ENCODE results near the gene RARG. TPM values are rescaled to one million over a fixed set of nuclear protein-coding genes. Genes with fewer than 3 reads are reported as not detected.

Gene RARG
- 21.3 to 25.1 TPM (median 24.2 TPM) in 5 replicates for total RNA-seq (2022; extraction: Qiagen RNA extraction)

DNA sequence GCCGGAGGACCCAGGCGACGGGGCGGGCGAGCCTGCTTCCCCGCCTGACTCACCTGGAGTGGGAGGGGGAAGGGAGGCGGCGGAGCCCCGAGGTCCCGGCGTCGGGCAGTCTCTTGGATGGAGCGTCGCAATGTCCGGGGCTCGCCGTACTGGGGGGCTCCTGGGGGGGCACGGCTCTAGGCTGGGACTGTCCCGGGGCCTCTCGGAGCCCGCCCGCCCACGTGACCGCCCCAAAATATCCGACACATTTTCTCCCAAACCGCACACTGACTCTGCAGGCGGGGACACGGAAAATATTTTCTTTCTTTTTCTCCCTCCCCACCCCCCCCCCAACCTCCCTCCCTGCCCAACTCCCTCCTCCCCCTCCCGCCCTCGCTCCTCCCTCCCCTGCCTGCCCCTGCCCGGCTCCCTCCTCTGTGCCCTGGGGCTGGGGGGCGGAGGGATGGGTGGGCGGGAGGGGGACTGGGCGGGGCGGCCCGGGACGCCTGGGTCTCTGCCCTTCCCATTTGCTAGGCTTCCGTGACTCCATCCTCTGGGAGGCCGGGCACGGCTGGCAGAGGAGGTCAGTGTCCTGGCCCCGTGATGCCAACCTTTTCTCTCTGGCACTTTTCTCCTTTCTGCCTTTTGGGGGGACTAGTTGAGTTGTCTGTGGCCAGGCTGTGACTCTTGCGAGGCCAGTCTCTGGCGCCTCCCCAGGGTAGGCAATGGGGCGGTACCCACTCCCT, at the start of gene RARG:
RARG (minus strand) TSS at position 289 of the 725 bp plus-strand sequence. CDS start 4,664 bp downstream, outside the sequence.

DNA sequence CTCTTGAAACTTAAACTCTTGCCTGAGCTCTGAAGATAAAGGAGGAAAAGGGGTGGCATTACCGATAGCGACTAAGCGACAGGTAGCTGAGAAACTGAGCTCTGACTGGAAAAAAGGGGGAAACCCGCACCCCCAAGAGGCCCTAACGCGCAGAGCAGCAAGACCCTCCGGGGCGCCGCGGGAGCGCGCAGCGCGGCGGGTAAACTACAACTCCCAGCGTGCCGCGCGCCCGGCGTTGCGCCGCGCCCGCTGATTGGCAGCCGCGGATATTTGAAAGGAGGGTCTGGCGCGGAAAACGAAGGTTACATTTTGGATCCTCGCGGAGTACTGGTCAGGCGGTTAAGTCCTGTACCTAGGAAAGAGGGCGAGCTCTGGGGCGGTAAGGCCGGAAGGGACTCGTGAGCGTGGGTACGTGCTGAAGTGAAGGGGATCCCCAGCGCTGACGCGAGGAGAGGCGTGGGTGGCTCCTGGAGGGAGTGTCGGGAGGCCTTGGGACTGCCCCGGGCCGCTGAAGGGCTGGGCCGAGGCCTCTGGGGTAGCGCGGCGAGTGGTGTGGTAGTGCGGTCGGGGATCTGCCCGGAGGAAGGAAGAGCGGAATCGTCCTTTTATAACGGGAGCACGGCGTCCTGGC, 36.1 kb upstream of the RARG start, which contains the start of gene ESPL1:
ESPL1 (plus strand) TSS at position 301 of the 631 bp plus-strand sequence. CDS start 468 bp downstream, outside the sequence.

DNA sequence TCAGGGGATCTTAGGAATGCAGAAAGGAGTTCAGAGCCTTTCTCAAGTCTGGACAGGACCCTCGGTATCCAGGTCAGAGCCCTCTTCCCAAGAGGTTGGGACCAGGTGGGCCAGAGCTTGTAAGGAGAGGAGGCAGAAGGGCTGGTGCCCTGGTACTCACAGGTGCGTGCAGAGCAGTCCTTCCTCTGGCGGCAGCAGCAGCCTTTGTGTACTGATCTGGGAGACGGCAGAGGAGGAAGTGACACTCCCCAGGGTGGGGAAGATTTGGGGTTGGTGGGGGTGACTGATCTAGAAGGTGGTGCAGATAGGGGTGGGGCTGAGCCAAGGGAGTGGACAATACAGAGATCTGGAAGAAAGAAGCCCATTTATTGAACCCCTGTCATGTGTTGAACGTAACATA, 25.0 kb downstream of the RARG start, which contains the start of gene ITGB7:
ITGB7 (minus strand) TSS at position 210 of the 400 bp plus-strand sequence. CDS start 6,808 bp downstream, outside the sequence.

DNA sequence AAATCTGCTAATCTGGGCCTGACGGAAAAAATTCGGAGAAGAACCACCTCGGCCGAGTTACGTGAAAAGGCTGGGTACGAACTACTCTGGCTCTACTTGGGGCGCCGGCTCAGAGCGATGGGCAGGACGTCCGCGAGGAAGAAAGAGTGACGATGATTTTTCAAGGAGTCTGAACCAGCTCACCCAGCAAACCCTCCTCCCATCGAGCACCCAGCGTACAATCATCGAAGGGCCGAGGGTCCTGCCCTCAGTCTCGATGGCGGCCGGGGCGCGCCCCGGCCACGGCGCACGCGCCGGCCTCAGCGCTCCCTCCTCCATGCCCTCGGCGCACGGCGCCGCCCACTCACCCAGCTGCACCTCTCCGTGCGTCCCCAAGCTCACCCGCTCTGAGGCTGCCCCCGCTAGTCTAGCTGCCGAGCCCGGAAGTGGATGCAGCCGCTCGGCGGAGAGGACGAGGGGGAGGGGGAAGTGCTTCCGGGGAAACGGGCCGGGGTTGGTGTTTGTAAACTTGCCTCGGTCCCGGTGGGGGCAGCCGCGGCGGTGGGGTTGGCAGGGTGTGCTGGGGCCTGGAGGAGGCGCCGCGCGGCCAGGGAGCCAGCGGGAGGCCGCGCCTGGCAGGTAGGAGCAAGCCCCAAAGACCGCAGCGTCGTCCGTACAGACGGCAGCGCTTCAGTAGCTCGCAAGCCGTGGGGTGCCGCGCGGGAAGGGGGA, 51.6 kb downstream of the RARG start, which contains the start of the genes CSAD and ZNF740:
CSAD (minus strand) TSS at position 706 of the 711 bp plus-strand sequence. CDS start 7,455 bp downstream, outside the sequence.
ZNF740 (plus strand) TSS at position 503 of the 711 bp plus-strand sequence. CDS start 1,262 bp downstream, outside the sequence.

Other genes with a start within 250 kb of the RARG start
- 222 to 466 TPM (median 261 TPM) in 5 replicates for gene EIF4B, start 225.8 kb downstream of the RARG start, total RNA-seq (2022; extraction: Qiagen RNA extraction)
- 45.0 to 60.3 TPM (median 57.6 TPM) in 5 replicates for gene TNS2, start 182.1 kb downstream of the RARG start, total RNA-seq (2022; extraction: Qiagen RNA extraction)
- gene SPRYD3, start 152.8 kb downstream of the RARG start, total RNA-seq (2022; extraction: Qiagen RNA extraction), result 35.8 to 38.8 TPM (median 36.8 TPM) in 5 replicates
- 148 to 249 TPM (median 240 TPM) in 5 replicates for gene IGFBP6, start 134.5 kb downstream of the RARG start, total RNA-seq (2022; extraction: Qiagen RNA extraction)
- gene SOAT2, start 128.7 kb downstream of the RARG start, total RNA-seq (2022; extraction: Qiagen RNA extraction), result 0.10 to 0.37 TPM (median 0.26 TPM) in 5 replicates
- gene ZNF740, start 51.5 kb downstream of the RARG start, total RNA-seq (2022; extraction: Qiagen RNA extraction), result 14.4 to 17.3 TPM (median 16.5 TPM) in 5 replicates
- gene CSAD, start 51.3 kb downstream of the RARG start, total RNA-seq (2022; extraction: Qiagen RNA extraction), result 5.8 to 7.2 TPM (median 6.5 TPM) in 5 replicates
- 0.22 to 0.63 TPM (median 0.54 TPM) in 5 replicates for gene ITGB7, start 25.0 kb downstream of the RARG start, total RNA-seq (2022; extraction: Qiagen RNA extraction)
- 17.1 to 22.0 TPM (median 18.8 TPM) in 5 replicates for gene ESPL1, start 36.1 kb upstream of the RARG start, total RNA-seq (2022; extraction: Qiagen RNA extraction)
- 476 to 525 TPM (median 487 TPM) in 5 replicates for gene PFDN5, start 63.3 kb upstream of the RARG start, total RNA-seq (2022; extraction: Qiagen RNA extraction)
- 67.3 to 96.7 TPM (median 92.1 TPM) in 5 replicates for gene MYG1, start 67.5 kb upstream of the RARG start, total RNA-seq (2022; extraction: Qiagen RNA extraction)
- 74.0 to 81.7 TPM (median 77.0 TPM) in 5 replicates for gene AAAS, start 89.4 kb upstream of the RARG start, total RNA-seq (2022; extraction: Qiagen RNA extraction)
- gene SP7, start 104.1 kb upstream of the RARG start, total RNA-seq (2022; extraction: Qiagen RNA extraction), result 0.06 TPM in 1 of 5 replicates, not detected in the others
- gene SP1, start 148.0 kb upstream of the RARG start, total RNA-seq (2022; extraction: Qiagen RNA extraction), result 17.1 to 25.1 TPM (median 21.0 TPM) in 5 replicates
- gene AMHR2, start 191.6 kb upstream of the RARG start, total RNA-seq (2022; extraction: Qiagen RNA extraction), result 0.56 to 1.1 TPM (median 0.88 TPM) in 5 replicates
- 252 to 332 TPM (median 319 TPM) in 5 replicates for gene PRR13, start 209.5 kb upstream of the RARG start, total RNA-seq (2022; extraction: Qiagen RNA extraction)
- 612 to 658 TPM (median 616 TPM) in 5 replicates for gene PCBP2, start 219.9 kb upstream of the RARG start, total RNA-seq (2022; extraction: Qiagen RNA extraction)

All from A549 treated with Hydrocortisone at 1 μM for 4 hours (cell line).